GM23338 (cell line): ENCODE results near the gene PPP2R5A. TPM values are rescaled to one million over a fixed set of nuclear protein-coding genes. Genes with fewer than 3 reads are reported as not detected.

Source experiments
- ATAC-seq: fragments of 200-7000 bp; cut with Tn5 transposase; 3 replicates; pipeline ENCODE4 v1.9.1; 2020
- DNase-seq: peaks from one replicate; pipeline ENCODE4 v3.0.0-alpha.2; 2015; ENCODE audit warnings: low spot score
- H2AFZ ChIP-seq: fragments of 200-600 bp; sonication (generic); 2 replicates; pipeline ENCODE4 v1.8.0; 2016; ENCODE audit warnings: antibody characterized with exemption, mild to moderate bottlenecking, moderate library complexity
- H3F3A ChIP-seq: fragments of 200-600 bp; sonication (generic); replicated peaks from 2 replicates; pipeline ENCODE4 v1.8.0; 2017; ENCODE audit warnings: antibody characterized with exemption, mixed run types, low read depth
- H3K27ac ChIP-seq: fragments of 200-600 bp; sonication (generic); 2 replicates; pipeline ENCODE4 v1.6.1; 2016; ENCODE audit warnings: low read depth
- H3K27me3 ChIP-seq: fragments of 200-600 bp; sonication (generic); 2 replicates; pipeline ENCODE4 v1.8.0; 2016; ENCODE audit warnings: mild to moderate bottlenecking, mixed run types, moderate library complexity; ENCODE audit not compliant: insufficient read depth
- H3K36me3 ChIP-seq: fragments of 200-600 bp; sonication (generic); 2 replicates; pipeline ENCODE4 v1.8.0; 2016; ENCODE audit warnings: mild to moderate bottlenecking; ENCODE audit not compliant: insufficient read depth
- H3K4me1 ChIP-seq: fragments of 200-600 bp; sonication (generic); 2 replicates; pipeline ENCODE4 v1.8.0; 2016; ENCODE audit warnings: mild to moderate bottlenecking, moderate library complexity; ENCODE audit not compliant: insufficient read depth
- H3K4me2 ChIP-seq: fragments of 200-600 bp; sonication (generic); 2 replicates; pipeline ENCODE4 v1.7.1; 2017; ENCODE audit warnings: mixed run types
- H3K4me3 ChIP-seq: fragments of 200-600 bp; sonication (generic); 2 replicates; pipeline ENCODE4 v1.6.1; 2016; ENCODE audit warnings: mixed run types
- H3K79me2 ChIP-seq: fragments of 200-600 bp; sonication (generic); replicated peaks from 2 replicates; pipeline ENCODE4 v1.8.0; 2017; ENCODE audit warnings: mild to moderate bottlenecking; ENCODE audit not compliant: insufficient read depth
- H3K9me2 ChIP-seq: fragments of 200-600 bp; sonication (generic); 2 replicates; pipeline ENCODE4 v1.8.0; 2017; ENCODE audit not compliant: insufficient read depth
- H4K20me1 ChIP-seq: fragments of 200-600 bp; sonication (generic); replicated peaks from 2 replicates; pipeline ENCODE4 v1.8.0; 2017; ENCODE audit warnings: mild to moderate bottlenecking; ENCODE audit not compliant: insufficient read depth
- H3K27ac Mint-ChIP-seq: 2 replicates; pipeline ENCODE4 v1.8.0; 2020; ENCODE audit warnings: inconsistent platforms, mild to moderate bottlenecking, moderate library complexity, mixed read lengths
- H3K27me3 Mint-ChIP-seq: 3 replicates; pipeline ENCODE4 v1.8.0; 2022; ENCODE audit warnings: low read depth, mild to moderate bottlenecking, moderate library complexity, mixed read lengths, inconsistent platforms; ENCODE audit not compliant: insufficient read depth, poor library complexity
- H3K36me3 Mint-ChIP-seq: 3 replicates; pipeline ENCODE4 v1.8.0; 2021; ENCODE audit warnings: low read depth, mild to moderate bottlenecking, inconsistent platforms, moderate library complexity, mixed read lengths
- H3K4me1 Mint-ChIP-seq: 3 replicates; pipeline ENCODE4 v1.8.0; 2020; ENCODE audit warnings: mild to moderate bottlenecking, inconsistent platforms, mixed read lengths
- H3K4me3 Mint-ChIP-seq: 3 replicates; pipeline ENCODE4 v1.8.0; 2021; ENCODE audit warnings: moderate library complexity, mild to moderate bottlenecking, inconsistent platforms, mixed read lengths
- H3K9me3 Mint-ChIP-seq: 3 replicates; pipeline ENCODE4 v1.8.0; 2020; ENCODE audit warnings: moderate library complexity, mild to moderate bottlenecking, inconsistent platforms, mixed read lengths
- CREB1 ChIP-seq: fragments of 250-450 bp; sonication (Bioruptor Pico); IDR thresholded peaks from 2 replicates; pipeline ENCODE4 v1.5.0; 2020; ENCODE audit warnings: low read depth, mild to moderate bottlenecking, moderate library complexity
- EZH2phosphoT487 ChIP-seq: fragments of 200-600 bp; sonication (generic); IDR thresholded peaks from one replicate; pipeline ENCODE4 v1.8.1; 2018; ENCODE audit warnings: antibody characterized with exemption; ENCODE audit not compliant: unreplicated experiment
- JUNB ChIP-seq: IDR thresholded peaks from one replicate; pipeline ENCODE4 v1.6.1; 2016; ENCODE audit warnings: antibody characterized with exemption; ENCODE audit not compliant: unreplicated experiment
- NANOG ChIP-seq: IDR thresholded peaks from 2 replicates; pipeline ENCODE4 v1.6.1; 2016; ENCODE audit warnings: antibody characterized with exemption, borderline replicate concordance
- STAT1 ChIP-seq: IDR thresholded peaks from one replicate; pipeline ENCODE4 v1.6.1; 2016; ENCODE audit warnings: antibody characterized with exemption; ENCODE audit not compliant: unreplicated experiment
- ZNF114 ChIP-seq: fragments of 250-450 bp; sonication (Bioruptor Pico); IDR thresholded peaks from 2 replicates; pipeline ENCODE4 v1.5.0; 2020; ENCODE audit warnings: mild to moderate bottlenecking, moderate library complexity
- ZNF331 ChIP-seq: fragments of 250-450 bp; sonication (Bioruptor Pico); IDR thresholded peaks from 2 replicates; pipeline ENCODE4 v1.5.0; 2020; ENCODE audit warnings: low read depth, mild to moderate bottlenecking, moderate library complexity
- polyA plus RNA-seq: library from polyadenylated mRNA; unstranded; fragments of >200 nt; fragmentation: Nextera tagmentation; extraction: Ambion mirVana; gene quantifications from 2 replicates; pipeline ENCODE4 v1.2.1, GENCODE V29; 2016
- total RNA-seq: library from RNA; depleted of rRNA; stranded (reverse); fragments of >200 nt; shearing (Covaris generic); gene quantifications from 2 replicates; pipeline ENCODE4 v1.2.3, GENCODE V29; 2014
- TF ChIP-seq, protein P1 (sequence below): IDR thresholded peaks from one replicate; pipeline ENCODE4 v1.6.1; 2018; ENCODE audit warnings: antibody characterized with exemption; ENCODE audit not compliant: unreplicated experiment
- TF ChIP-seq, protein P2 (sequence below), 2 experiments: fragments of 200-600 bp in 1 of 2; sonication (generic) in 1 of 2; conservative IDR thresholded peaks; 2 replicates each; pipeline versions ENCODE4 v1.5.1 to v1.6.1; 2016 to 2017; ENCODE audit warnings: antibody characterized with exemption in 2 of 2, low read depth in 2 of 2, mild to moderate bottlenecking in 2 of 2, moderate library complexity in 1 of 2

Gene PPP2R5A
- total and polyA plus RNA-seq, 2 experiments from 2014 or later = 16.2 to 43.5 TPM

DNA sequence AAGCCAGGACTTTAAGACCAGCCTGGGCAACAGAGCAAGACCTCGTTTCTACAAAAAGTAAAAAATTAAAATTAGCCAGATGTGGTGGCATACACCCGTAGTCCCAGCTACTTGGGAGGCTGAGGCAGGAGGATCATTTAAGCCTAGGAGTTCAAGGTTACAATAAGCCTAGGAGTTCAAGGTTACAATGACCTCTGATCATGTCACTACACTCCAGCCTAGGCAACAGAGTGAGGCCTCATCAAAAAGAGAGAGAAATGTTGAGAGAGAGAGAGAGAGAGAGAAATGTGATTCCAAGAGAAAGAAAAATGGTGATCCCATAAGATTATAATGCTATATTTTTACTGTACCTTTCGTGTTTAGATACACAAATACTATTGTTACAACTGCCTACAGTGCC, 69.3 kb downstream of the PPP2R5A start (continued):
- TF ChIP-seq, protein P1, sequence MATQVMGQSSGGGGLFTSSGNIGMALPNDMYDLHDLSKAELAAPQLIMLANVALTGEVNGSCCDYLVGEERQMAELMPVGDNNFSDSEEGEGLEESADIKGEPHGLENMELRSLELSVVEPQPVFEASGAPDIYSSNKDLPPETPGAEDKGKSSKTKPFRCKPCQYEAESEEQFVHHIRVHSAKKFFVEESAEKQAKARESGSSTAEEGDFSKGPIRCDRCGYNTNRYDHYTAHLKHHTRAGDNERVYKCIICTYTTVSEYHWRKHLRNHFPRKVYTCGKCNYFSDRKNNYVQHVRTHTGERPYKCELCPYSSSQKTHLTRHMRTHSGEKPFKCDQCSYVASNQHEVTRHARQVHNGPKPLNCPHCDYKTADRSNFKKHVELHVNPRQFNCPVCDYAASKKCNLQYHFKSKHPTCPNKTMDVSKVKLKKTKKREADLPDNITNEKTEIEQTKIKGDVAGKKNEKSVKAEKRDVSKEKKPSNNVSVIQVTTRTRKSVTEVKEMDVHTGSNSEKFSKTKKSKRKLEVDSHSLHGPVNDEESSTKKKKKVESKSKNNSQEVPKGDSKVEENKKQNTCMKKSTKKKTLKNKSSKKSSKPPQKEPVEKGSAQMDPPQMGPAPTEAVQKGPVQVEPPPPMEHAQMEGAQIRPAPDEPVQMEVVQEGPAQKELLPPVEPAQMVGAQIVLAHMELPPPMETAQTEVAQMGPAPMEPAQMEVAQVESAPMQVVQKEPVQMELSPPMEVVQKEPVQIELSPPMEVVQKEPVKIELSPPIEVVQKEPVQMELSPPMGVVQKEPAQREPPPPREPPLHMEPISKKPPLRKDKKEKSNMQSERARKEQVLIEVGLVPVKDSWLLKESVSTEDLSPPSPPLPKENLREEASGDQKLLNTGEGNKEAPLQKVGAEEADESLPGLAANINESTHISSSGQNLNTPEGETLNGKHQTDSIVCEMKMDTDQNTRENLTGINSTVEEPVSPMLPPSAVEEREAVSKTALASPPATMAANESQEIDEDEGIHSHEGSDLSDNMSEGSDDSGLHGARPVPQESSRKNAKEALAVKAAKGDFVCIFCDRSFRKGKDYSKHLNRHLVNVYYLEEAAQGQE = no peak
- TF ChIP-seq ZNF114 (CRISPR knock-in tag) = no peak
- no peak for TF ChIP-seq EZH2phosphoT487
- no peak for TF ChIP-seq NANOG
- TF ChIP-seq, protein P2, sequence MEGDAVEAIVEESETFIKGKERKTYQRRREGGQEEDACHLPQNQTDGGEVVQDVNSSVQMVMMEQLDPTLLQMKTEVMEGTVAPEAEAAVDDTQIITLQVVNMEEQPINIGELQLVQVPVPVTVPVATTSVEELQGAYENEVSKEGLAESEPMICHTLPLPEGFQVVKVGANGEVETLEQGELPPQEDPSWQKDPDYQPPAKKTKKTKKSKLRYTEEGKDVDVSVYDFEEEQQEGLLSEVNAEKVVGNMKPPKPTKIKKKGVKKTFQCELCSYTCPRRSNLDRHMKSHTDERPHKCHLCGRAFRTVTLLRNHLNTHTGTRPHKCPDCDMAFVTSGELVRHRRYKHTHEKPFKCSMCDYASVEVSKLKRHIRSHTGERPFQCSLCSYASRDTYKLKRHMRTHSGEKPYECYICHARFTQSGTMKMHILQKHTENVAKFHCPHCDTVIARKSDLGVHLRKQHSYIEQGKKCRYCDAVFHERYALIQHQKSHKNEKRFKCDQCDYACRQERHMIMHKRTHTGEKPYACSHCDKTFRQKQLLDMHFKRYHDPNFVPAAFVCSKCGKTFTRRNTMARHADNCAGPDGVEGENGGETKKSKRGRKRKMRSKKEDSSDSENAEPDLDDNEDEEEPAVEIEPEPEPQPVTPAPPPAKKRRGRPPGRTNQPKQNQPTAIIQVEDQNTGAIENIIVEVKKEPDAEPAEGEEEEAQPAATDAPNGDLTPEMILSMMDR (conservative IDR thresholded peaks at IDR 0.05; ENCODE audit: low read depth in 2 of 2) = no peak
- no peak for TF ChIP-seq JUNB
- no peak for TF ChIP-seq CREB1 (CRISPR knock-in tag)
- TF ChIP-seq STAT1 = no peak
- no peak for TF ChIP-seq ZNF331 (CRISPR knock-in tag)

DNA sequence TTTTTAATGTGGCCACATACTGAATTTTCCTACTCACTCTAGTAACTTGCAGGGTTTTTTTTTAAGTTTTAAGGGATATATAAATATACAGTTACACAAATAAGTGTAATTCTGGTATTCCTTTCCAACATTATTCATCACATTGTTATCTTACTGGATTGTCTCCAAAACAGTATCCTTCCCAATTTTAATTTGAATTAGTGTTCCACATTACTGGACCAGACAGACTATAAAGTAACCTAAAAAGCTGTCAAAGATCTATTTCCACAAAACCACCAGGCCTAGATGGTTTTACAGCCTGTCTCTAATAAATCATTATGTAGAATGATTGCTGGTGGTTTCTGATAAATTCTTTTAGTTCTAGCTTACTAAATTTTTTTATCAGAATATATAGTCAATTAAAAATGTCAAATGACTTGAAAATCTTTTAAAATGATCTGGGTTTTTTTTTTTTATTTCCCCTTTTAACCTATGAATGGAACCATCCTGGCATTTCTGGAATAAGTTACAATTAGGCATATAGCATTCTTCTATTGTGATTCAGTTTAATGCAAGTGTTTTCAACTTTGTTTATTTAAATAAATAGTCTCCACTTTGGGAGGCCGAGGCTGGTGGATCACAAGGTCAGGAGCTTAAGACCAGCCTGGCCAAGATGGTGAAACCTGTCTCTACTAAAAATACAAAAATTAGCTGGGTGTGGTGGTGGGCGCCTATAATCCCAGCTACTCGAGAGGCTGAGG, 70.2 kb downstream of the PPP2R5A start:
- no peaks in the 10 kb centered on the region for H3F3A ChIP-seq
- no peaks in the 10 kb centered on the region for H3K9me2 ChIP-seq
- no peaks in the 10 kb centered on the region for H3K27me3 ChIP-seq
- no peak overlapping the region for H3K27ac Mint-ChIP-seq
- ATAC-seq (no peak), DNase-seq (no peak)
- peaks cover 16% of the 10 kb centered on the region; the same call in 1 of the 2 replicates for H3K36me3 ChIP-seq
- TF ChIP-seq, protein P2 (conservative IDR thresholded peaks at IDR 0.05; ENCODE audit: low read depth in 2 of 2) = no peak
- no peak for TF ChIP-seq JUNB
- no peak for TF ChIP-seq EZH2phosphoT487
- no peak for TF ChIP-seq ZNF114 (CRISPR knock-in tag)
- H2AFZ ChIP-seq = no peak overlapping the region
- H3K36me3 Mint-ChIP-seq = peaks cover 43% of the 10 kb centered on the region; the same call in 2 of the 3 replicates
- no peaks in the 10 kb centered on the region for H4K20me1 ChIP-seq
- H3K4me1 ChIP-seq = no peaks in the 10 kb centered on the region
- no peak overlapping the region for H3K27ac ChIP-seq
- no peaks in the 10 kb centered on the region for H3K4me1 Mint-ChIP-seq
- H3K4me3 Mint-ChIP-seq = no peak overlapping the region
- H3K9me3 Mint-ChIP-seq = no peaks in the 10 kb centered on the region
- no peaks in the 10 kb centered on the region for H3K79me2 ChIP-seq
- no peak overlapping the region for H3K4me2 ChIP-seq
- H3K4me3 ChIP-seq = no peak overlapping the region
- peaks cover 2% of the 10 kb centered on the region for H3K27me3 Mint-ChIP-seq
